HepG2 (cell line): Measurements from ENCODE around the gene KANK3. TPM values are rescaled to one million over a fixed set of nuclear protein-coding genes. Genes with fewer than 3 reads are reported as not detected.

Experiments
- ATAC-seq: fragments of 200-7000 bp; cut with Tn5 transposase; 3 replicates; pipeline ENCODE4 v1.9.1; 2020; ENCODE audit warnings: mild to moderate bottlenecking, moderate library complexity
- BruUV-seq: library from RNA; stranded (reverse); fragments of 400-500 nt; replicated peaks from 2 replicates; lab custom pipeline; 2021; lab: Mats Ljungman, UMichigan
- CTCF ChIA-PET: fragments of 300-600 bp; formaldehyde crosslinking; extraction: SDS; loops from one replicate; lab custom pipeline; 2021; ENCODE audit warnings: low total read pairs, inconsistent platforms, low intra/inter-chr PET ratio; lab: Yijun Ruan, JAX
- POLR2A ChIA-PET: fragments of 350-600 bp; sonication (Branson Sonifier 250); formaldehyde crosslinking; loops from one replicate; lab custom pipeline; 2020; ENCODE audit warnings: antibody characterized with exemption, inconsistent platforms; lab: Yijun Ruan, JAX
- DNase-seq: peaks from one replicate; pipeline ENCODE4 v3.0.0-alpha.2; 2015; ENCODE audit warnings: low spot score
- FAIRE-seq: peaks from 3 replicates; lab custom pipeline; 2011; peaks lifted over from hg19 to GRCh38; lab: Jason Lieb, UNC
- H2AFZ ChIP-seq: one replicate; pipeline ENCODE4 v1.6.1; 2011; ENCODE audit warnings: low read length, inconsistent platforms
- H3K27ac ChIP-seq: fragments of 300-600 bp; 3 replicates; pipeline ENCODE4 v1.8.0; 2011; ENCODE audit warnings: mixed run types, mild to moderate bottlenecking, mixed read lengths, low read length, inconsistent platforms; ENCODE audit not compliant: insufficient read depth; ENCODE audit errors: extremely low read length
- H3K27me3 ChIP-seq, 2 experiments: fragments of 200-600 bp in 1 of 2; 2 replicates in 1 of 2; 3 replicates in 1 of 2; pipeline versions ENCODE4 v1.6.0 to v1.8.0; 2011; ENCODE audit warnings: low read length in 2 of 2, mild to moderate bottlenecking in 2 of 2, moderate library complexity in 2 of 2, inconsistent platforms in 1 of 2; ENCODE audit not compliant: insufficient read depth in 2 of 2, control insufficient read depth in 1 of 2
- H3K36me3 ChIP-seq, 2 experiments: fragments of 200-600 bp in 1 of 2; replicated peaks in 1 of 2; 2 replicates in 1 of 2; 3 replicates in 1 of 2; pipeline versions ENCODE4 v1.5.1 to v1.8.0; 2011; ENCODE audit warnings: low read length in 2 of 2, inconsistent platforms in 1 of 2; ENCODE audit not compliant: insufficient read depth in 2 of 2, control insufficient read depth in 1 of 2
- H3K4me1 ChIP-seq: 2 replicates; pipeline ENCODE4 v1.5.1; 2012; ENCODE audit warnings: low read length, inconsistent platforms; ENCODE audit not compliant: insufficient read depth
- H3K4me2 ChIP-seq: 2 replicates; pipeline ENCODE4 v1.6.0; 2011; ENCODE audit warnings: low read depth, low read length, inconsistent platforms
- H3K4me3 ChIP-seq, 3 experiments: fragments of 200-600 bp in 1 of 3; sonication (generic), shearing (Covaris generic) in 1 of 3; replicated peaks in 1 of 3; 2 replicates each; pipeline ENCODE4 v1.5.1; 2011 to 2016; ENCODE audit warnings: low read length in 3 of 3, inconsistent platforms in 2 of 3, low read depth in 2 of 3, mild to moderate bottlenecking in 2 of 3, control low read depth in 1 of 3, mixed read lengths in 1 of 3; ENCODE audit not compliant: insufficient read depth in 1 of 3
- H3K79me2 ChIP-seq: one replicate; pipeline ENCODE4 v1.6.1; 2011; ENCODE audit warnings: low read length, inconsistent platforms; ENCODE audit not compliant: insufficient read depth
- H3K9ac ChIP-seq: 2 replicates; pipeline ENCODE4 v1.6.0; 2011; ENCODE audit warnings: mild to moderate bottlenecking, low read depth, low read length, inconsistent platforms; ENCODE audit not compliant: insufficient read depth
- H3K9me3 ChIP-seq: 2 replicates; pipeline ENCODE4 v1.5.1; 2012; ENCODE audit warnings: mild to moderate bottlenecking, low read length
- H4K20me1 ChIP-seq: 2 replicates; pipeline ENCODE4 v1.6.0; 2011; ENCODE audit warnings: inconsistent platforms, mild to moderate bottlenecking, low read length, moderate library complexity; ENCODE audit not compliant: insufficient read depth
- FOXK1 ChIP-seq: sonication (generic); formaldehyde crosslinking; IDR thresholded peaks from 2 replicates; pipeline ENCODE4 v1.4.0; 2020; ENCODE audit warnings: low read depth, missing genetic modification reagents, borderline replicate concordance
- GFI1 ChIP-seq: sonication (generic); formaldehyde crosslinking; IDR thresholded peaks from 2 replicates; pipeline ENCODE4 v1.5.0; 2020; ENCODE audit warnings: missing genetic modification reagents, mild to moderate bottlenecking, borderline replicate concordance
- HCFC1 ChIP-seq: fragments of 150-350 bp; IDR thresholded peaks from 2 replicates; pipeline ENCODE4 v1.6.1; 2014; ENCODE audit warnings: low read depth, low read length
- HNF1B ChIP-seq: sonication (generic); formaldehyde crosslinking; IDR thresholded peaks from 2 replicates; pipeline ENCODE4 v1.5.1; 2020; ENCODE audit warnings: mild to moderate bottlenecking, moderate library complexity, missing genetic modification reagents
- MEIS2 ChIP-seq: sonication (generic); formaldehyde crosslinking; IDR thresholded peaks from 2 replicates; pipeline ENCODE4 v1.9.0; 2021; ENCODE audit warnings: mild to moderate bottlenecking, missing genetic modification reagents
- MIER2 ChIP-seq: IDR thresholded peaks from 2 replicates; pipeline ENCODE4 v1.6.1; 2016; ENCODE audit warnings: missing biosample characterization, missing genetic modification reagents
- MIER3 ChIP-seq: IDR thresholded peaks from 2 replicates; pipeline ENCODE4 v1.6.1; 2016; ENCODE audit warnings: missing compliant biosample characterization, borderline replicate concordance
- PHF5A ChIP-seq: IDR thresholded peaks from one replicate; pipeline ENCODE4 v1.6.1; 2018; ENCODE audit warnings: low read depth, missing genetic modification reagents; ENCODE audit not compliant: unreplicated experiment
- SALL1 ChIP-seq: sonication (generic); formaldehyde crosslinking; IDR thresholded peaks from 2 replicates; pipeline ENCODE4 v1.8.0; 2022; ENCODE audit warnings: mild to moderate bottlenecking, missing genetic modification reagents
- SPEN ChIP-seq: sonication (generic); formaldehyde crosslinking; IDR thresholded peaks from 2 replicates; pipeline ENCODE4 v1.5.1; 2020; ENCODE audit warnings: low read depth, mild to moderate bottlenecking, missing genetic modification reagents
- TFAP4 ChIP-seq: sonication (generic); IDR thresholded peaks from 2 replicates; pipeline ENCODE4 v1.6.1; 2016; ENCODE audit warnings: low read depth, borderline replicate concordance
- THRA ChIP-seq: sonication (generic); formaldehyde crosslinking; IDR thresholded peaks from 2 replicates; pipeline ENCODE4 v1.4.0; 2020; ENCODE audit warnings: missing genetic modification reagents, borderline replicate concordance
- ZBTB38 ChIP-seq: sonication (generic); formaldehyde crosslinking; IDR thresholded peaks from 2 replicates; pipeline ENCODE4 v1.5.1; 2020; ENCODE audit warnings: mild to moderate bottlenecking, missing genetic modification reagents
- ZC3H13 ChIP-seq: sonication (generic); formaldehyde crosslinking; IDR thresholded peaks from 2 replicates; pipeline ENCODE4 v1.8.1; 2023; ENCODE audit warnings: mild to moderate bottlenecking, missing genetic modification reagents, moderate library complexity
- ZKSCAN8 ChIP-seq: IDR thresholded peaks from 2 replicates; pipeline ENCODE4 v1.6.1; 2016; ENCODE audit warnings: borderline replicate concordance, missing genetic modification reagents, missing compliant biosample characterization
- ZNF121 ChIP-seq: sonication (generic); formaldehyde crosslinking; IDR thresholded peaks from 2 replicates; pipeline ENCODE4 v1.5.0; 2020; ENCODE audit warnings: mild to moderate bottlenecking, missing genetic modification reagents
- ZNF124 ChIP-seq: sonication (generic); formaldehyde crosslinking; IDR thresholded peaks from 2 replicates; pipeline ENCODE4 v1.4.0; 2020; ENCODE audit warnings: missing genetic modification reagents
- ZNF331 ChIP-seq: sonication (generic); formaldehyde crosslinking; IDR thresholded peaks from 2 replicates; pipeline ENCODE4 v1.4.0; 2020; ENCODE audit warnings: missing genetic modification reagents
- ZNF580 ChIP-seq: IDR thresholded peaks from 2 replicates; pipeline ENCODE4 v1.6.1; 2016; ENCODE audit warnings: low read depth, borderline replicate concordance
- ZNF713 ChIP-seq: sonication (generic); formaldehyde crosslinking; IDR thresholded peaks from 2 replicates; pipeline ENCODE4 v1.4.0; 2020; ENCODE audit warnings: mild to moderate bottlenecking, missing genetic modification reagents
- ZNF839 ChIP-seq: sonication (generic); formaldehyde crosslinking; IDR thresholded peaks from 2 replicates; pipeline ENCODE4 v1.4.0; 2020; ENCODE audit warnings: missing genetic modification reagents, mild to moderate bottlenecking, borderline replicate concordance
- ZSCAN31 ChIP-seq: sonication (generic); formaldehyde crosslinking; IDR thresholded peaks from 2 replicates; pipeline ENCODE4 v1.5.0; 2020; ENCODE audit warnings: low read depth, mild to moderate bottlenecking, missing genetic modification reagents
- WGBS: methylation state at CpG from one replicate; pipeline ENCODE4 v1.1.6; 2017; ENCODE audit warnings: low lambda C conversion rate; 5-methylcytosine and 5-hydroxymethylcytosine counted together
- in situ Hi-C: cut with HindIII; loops from 2 replicates; pipeline ENCODE4 v1.10.0; 2017; ENCODE audit warnings: low pct_unique_long_range_greater_than_20kb; ENCODE audit not compliant: extremely low pct_ligation_motif_present
- intact Hi-C: fragments of 100-400 bp; cut with micrococcal nuclease; formaldehyde crosslinking; loops from one replicate; pipeline ENCODE4 v1.10.0; 2022; ENCODE audit not compliant: unreplicated experiment
- polyA plus RNA-seq, 8 experiments: library from polyadenylated mRNA; depleted of rRNA in 3 of 8; stranded (reverse) in 7 of 8; unstranded in 1 of 8; fragments of >200 nt; fragmentation: Illumina TruSeq in 4 of 8; extraction: Trizol in 4 of 8; gene quantifications; 2 replicates each; pipeline versions ENCODE4 v1.2.1 to v1.2.3, GENCODE V29; 2011 to 2016; ENCODE audit warnings: low read depth in 4 of 8, missing spikeins in 1 of 8, mixed read lengths in 1 of 8; ENCODE audit not compliant: insufficient read depth in 1 of 8
- total RNA-seq, 5 experiments: library from RNA; depleted of rRNA; stranded (reverse); fragments of >200 nt; fragmentation: Illumina TruSeq; extraction: Trizol; gene quantifications; 2 replicates each; pipeline ENCODE4 v1.2.3, GENCODE V29; 2016; ENCODE audit warnings: low read depth in 1 of 5

The KANK3 gene
- total and polyA plus RNA-seq, 2 of the 13 experiments (the other 11 are each of a cell fraction or from before 2014, with no cell fraction given) = 0.15 to 0.20 TPM

GRCh38 chr19:8357007-8357521 lies 14.0 kb upstream of the KANK3 start:
- intact Hi-C loops (loop anchor here (10.0 kb wide), 1 partner anchor 88 kb away; the partner anchor contains the start of gene HNRNPM), in situ Hi-C loops (no loop called here)
- ATAC-seq (peak; percentile 61), DNase-seq (peak; percentile 93), FAIRE-seq (peak; percentile 42)
- no peaks in the 10 kb centered on the region for H3K36me3 ChIP-seq
- H3K4me1 ChIP-seq = peaks cover 80% of the 10 kb centered on the region
- H3K9me3 ChIP-seq = no peaks in the 10 kb centered on the region
- ChIA-PET POLR2A (interaction anchor here (1.0 to 2.6 kb wide), 5 partner anchors 16 to 36 kb away, joined by 3 to 10 read pairs (median 8); partner anchors contain the start of genes NDUFA7, RAB11B and RPS28), CTCF (no interaction called here)
- H3K9ac ChIP-seq = no peak overlapping the region
- BruUV-seq = no TSS peak
- H3K27me3 ChIP-seq = no peaks in the 10 kb centered on the region
- 0 out of 2 replicates have a peak overlapping the region, but pooled peaks have one; percentile 1 for H3K4me2 ChIP-seq
- H3K27ac ChIP-seq = peak overlapping the region; percentile 67
- no peaks in the 10 kb centered on the region for H3K79me2 ChIP-seq
- H3K4me3 ChIP-seq = no peak overlapping the region
- 8% methylated on average over 4 of the region's 4 CpGs for WGBS
- H2AFZ ChIP-seq = no peak overlapping the region
- H4K20me1 ChIP-seq = no peaks in the 10 kb centered on the region
- no peak; the same call in none of the 2 replicates for TF ChIP-seq ZNF121 (CRISPR knock-in tag)
- TF ChIP-seq HCFC1 = no peak
- peak; percentile 87 for TF ChIP-seq MEIS2 (CRISPR knock-in tag)
- peak; percentile 79 for TF ChIP-seq ZKSCAN8 (CRISPR knock-in tag)
- peak; percentile 82; the same call in 1 of the 2 replicates for TF ChIP-seq ZNF580
- peak; percentile 72; the same call in 1 of the 2 replicates for TF ChIP-seq ZC3H13 (CRISPR knock-in tag)
- 0 out of 2 replicates have a peak, but pooled peaks have one; percentile 40 for TF ChIP-seq ZNF713 (CRISPR knock-in tag)
- TF ChIP-seq GFI1 (CRISPR knock-in tag) = peak; percentile 89
- TF ChIP-seq ZNF124 (CRISPR knock-in tag) = peak; percentile 67; the same call in 1 of the 2 replicates
- peak; percentile 31; the same call in 1 of the 2 replicates for TF ChIP-seq SPEN (CRISPR knock-in tag)
- peak; percentile 79; the same call in 1 of the 2 replicates for TF ChIP-seq ZSCAN31 (CRISPR knock-in tag)
- peak; percentile 26; the same call in 1 of the 2 replicates for TF ChIP-seq MIER2 (CRISPR knock-in tag)
- no peak for TF ChIP-seq ZNF839 (CRISPR knock-in tag)
- peak; percentile 19; the same call in 1 of the 2 replicates for TF ChIP-seq HNF1B (CRISPR knock-in tag)
- TF ChIP-seq THRA (CRISPR knock-in tag) = peak; percentile 95
- TF ChIP-seq ZNF331 = peak; percentile 79
- TF ChIP-seq SALL1 (CRISPR knock-in tag) = peak; percentile 97
- peak; percentile 87 for TF ChIP-seq PHF5A (CRISPR knock-in tag)
- TF ChIP-seq MIER3 (CRISPR knock-in tag) = peak; percentile 87
- TF ChIP-seq TFAP4 = peak; percentile 99
- TF ChIP-seq FOXK1 (CRISPR knock-in tag) = peak; percentile 95
- no peak for TF ChIP-seq ZBTB38 (CRISPR knock-in tag)
